Measurements from ENCODE around the gene SLC9A3.

SLC9A3 gene

DNA sequence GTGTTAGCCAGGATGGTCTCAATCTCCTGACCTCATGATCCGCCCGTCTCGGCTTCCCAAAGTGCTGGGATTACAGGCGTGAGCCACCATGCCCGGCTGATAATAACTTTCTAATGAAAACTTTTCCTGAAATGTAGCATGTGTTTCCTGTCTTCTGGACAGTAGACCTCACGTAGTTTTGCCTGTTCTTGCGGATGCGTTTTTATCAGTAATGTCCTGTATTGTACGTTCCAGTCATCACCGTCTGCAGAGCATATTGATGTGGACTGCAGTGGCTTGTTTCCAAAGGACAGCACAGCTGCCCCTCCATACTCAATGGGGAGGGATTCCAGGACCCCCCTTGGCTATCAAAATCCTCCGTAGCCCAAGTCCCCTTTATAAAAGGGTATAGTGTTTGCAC lies 68.4 kb downstream of the SLC9A3 start:
- no peak for DNase-seq
- peaks cover 7 to 22% (median 12%) of the 10 kb centered on the region in 5 experiments for H3K9me3 ChIP-seq (ENCODE audit: control extremely low read depth in 1 of 5, control insufficient read depth in 4 of 5, insufficient read depth in 2 of 5, low read depth in 1 of 5, low read length in 4 of 5)
- CTCF ChIA-PET = no interaction called here
- H3K4me3 ChIP-seq (ENCODE audit: control insufficient read depth in 1 of 7, extremely low read depth in 1 of 7, insufficient read depth in 4 of 7, low read depth in 2 of 7, low read length in 6 of 7) = no peak overlapping the region
- 97% methylated on average over 10 of the region's 11 CpGs for WGBS (ENCODE audit: insufficient coverage)
- no peak overlapping the region for H3K27ac ChIP-seq (ENCODE audit: insufficient read depth in 1 of 2, low read depth in 1 of 2, low read length in 2 of 2, poor library complexity in 1 of 2, severe bottlenecking in 2 of 2)
- H3K27me3 ChIP-seq (replicated peaks in 2 of 5; ENCODE audit: control insufficient read depth in 4 of 5, insufficient read depth in 5 of 5, low read length in 4 of 5) = no peaks in the 10 kb centered on the region
- peaks cover 34 to 98% (median 82%) of the 10 kb centered on the region in 4 experiments for H3K36me3 ChIP-seq (ENCODE audit: control insufficient read depth in 4 of 4, insufficient read depth in 4 of 4, low read length in 3 of 4)
- POLR2A ChIA-PET = no interaction called here
- H3K4me1 ChIP-seq (ENCODE audit: control extremely low read depth in 1 of 4, control insufficient read depth in 4 of 4, insufficient read depth in 4 of 4, low read length in 3 of 4) = no peaks in the 10 kb centered on the region

DNA sequence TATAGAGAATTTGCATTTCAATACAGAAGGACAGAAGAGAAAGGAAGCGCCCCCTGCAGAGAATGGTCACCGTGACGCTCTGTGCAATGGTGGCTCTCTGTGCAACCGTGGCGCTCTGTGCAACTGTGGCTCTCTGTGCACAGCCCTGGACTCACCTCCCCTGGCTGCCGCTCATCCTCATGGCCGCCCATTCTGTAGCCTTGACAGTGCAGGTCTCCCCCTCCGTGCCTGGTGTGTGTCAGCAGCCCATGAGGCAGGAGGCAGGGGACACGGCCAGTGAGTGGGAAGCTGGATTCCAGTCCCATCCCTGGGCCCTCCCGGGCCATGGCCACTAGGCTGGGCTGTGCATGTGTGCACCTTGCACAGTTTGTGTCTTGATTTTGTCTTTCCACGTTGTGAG lies 69.3 kb downstream of the SLC9A3 start:
- CTCF ChIA-PET = no interaction called here
- H3K9me3 ChIP-seq (ENCODE audit: control extremely low read depth in 1 of 5, control insufficient read depth in 4 of 5, insufficient read depth in 2 of 5, low read depth in 1 of 5, low read length in 4 of 5) = peaks cover 7 to 28% (median 16%) of the 10 kb centered on the region in 5 experiments
- H3K4me3 ChIP-seq (ENCODE audit: control insufficient read depth in 1 of 7, extremely low read depth in 1 of 7, insufficient read depth in 4 of 7, low read depth in 2 of 7, low read length in 6 of 7) = no peak overlapping the region
- no peak overlapping the region for H3K27ac ChIP-seq (ENCODE audit: insufficient read depth in 1 of 2, low read depth in 1 of 2, low read length in 2 of 2, poor library complexity in 1 of 2, severe bottlenecking in 2 of 2)
- no peaks in the 10 kb centered on the region for H3K4me1 ChIP-seq (ENCODE audit: control extremely low read depth in 1 of 4, control insufficient read depth in 4 of 4, insufficient read depth in 4 of 4, low read length in 3 of 4)
- 99% methylated on average over 11 of the region's 11 CpGs for WGBS (ENCODE audit: insufficient coverage)
- no peak for DNase-seq
- no peaks in the 10 kb centered on the region for H3K27me3 ChIP-seq (replicated peaks in 2 of 5; ENCODE audit: control insufficient read depth in 4 of 5, insufficient read depth in 5 of 5, low read length in 4 of 5)
- POLR2A ChIA-PET = no interaction called here
- peaks cover 36 to 97% (median 82%) of the 10 kb centered on the region in 4 experiments for H3K36me3 ChIP-seq (ENCODE audit: control insufficient read depth in 4 of 4, insufficient read depth in 4 of 4, low read length in 3 of 4)

GRCh38 chr5:453725-454481 lies 70.3 kb downstream of the SLC9A3 start:
- H3K9me3 ChIP-seq (ENCODE audit: control extremely low read depth in 1 of 5, control insufficient read depth in 4 of 5, insufficient read depth in 2 of 5, low read depth in 1 of 5, low read length in 4 of 5) = peaks cover 7 to 28% (median 16%) of the 10 kb centered on the region in 5 experiments
- H3K27ac ChIP-seq (ENCODE audit: insufficient read depth in 1 of 2, low read depth in 1 of 2, low read length in 2 of 2, poor library complexity in 1 of 2, severe bottlenecking in 2 of 2) = no peak overlapping the region
- 94% methylated on average over 14 of the region's 16 CpGs for WGBS (ENCODE audit: insufficient coverage)
- H3K4me1 ChIP-seq (ENCODE audit: control extremely low read depth in 1 of 4, control insufficient read depth in 4 of 4, insufficient read depth in 4 of 4, low read length in 3 of 4) = no peaks in the 10 kb centered on the region
- no peaks in the 10 kb centered on the region for H3K27me3 ChIP-seq (replicated peaks in 2 of 5; ENCODE audit: control insufficient read depth in 4 of 5, insufficient read depth in 5 of 5, low read length in 4 of 5)
- ChIA-PET CTCF (interaction anchor here (0.6 kb wide), 1 partner anchor 478 kb away, joined by 3 read pairs; no protein-coding TSS in a partner anchor), POLR2A (no interaction called here)
- DNase-seq = no peak
- peaks cover 44 to 96% (median 81%) of the 10 kb centered on the region in 4 experiments for H3K36me3 ChIP-seq (ENCODE audit: control insufficient read depth in 4 of 4, insufficient read depth in 4 of 4, low read length in 3 of 4)
- H3K4me3 ChIP-seq (ENCODE audit: control insufficient read depth in 1 of 7, extremely low read depth in 1 of 7, insufficient read depth in 4 of 7, low read depth in 2 of 7, low read length in 6 of 7) = no peak overlapping the region

- peaks cover 7 to 28% (median 16%) of the 10 kb centered on the region in 5 experiments for H3K9me3 ChIP-seq (ENCODE audit: control extremely low read depth in 1 of 5, control insufficient read depth in 4 of 5, insufficient read depth in 2 of 5, low read depth in 1 of 5, low read length in 4 of 5)
- H3K27me3 ChIP-seq (replicated peaks in 2 of 5; ENCODE audit: control insufficient read depth in 4 of 5, insufficient read depth in 5 of 5, low read length in 4 of 5) = no peaks in the 10 kb centered on the region
- no peak overlapping the region for H3K27ac ChIP-seq (ENCODE audit: insufficient read depth in 1 of 2, low read depth in 1 of 2, low read length in 2 of 2, poor library complexity in 1 of 2, severe bottlenecking in 2 of 2)
- ChIA-PET POLR2A (no interaction called here), CTCF (no interaction called here)
- no peak overlapping the region for H3K4me3 ChIP-seq (ENCODE audit: control insufficient read depth in 1 of 7, extremely low read depth in 1 of 7, insufficient read depth in 4 of 7, low read depth in 2 of 7, low read length in 6 of 7)
- WGBS (ENCODE audit: insufficient coverage) = 98% methylated on average over 16 of the region's 17 CpGs
- no peak for DNase-seq
- peaks cover 44 to 96% (median 81%) of the 10 kb centered on the region in 4 experiments for H3K36me3 ChIP-seq (ENCODE audit: control insufficient read depth in 4 of 4, insufficient read depth in 4 of 4, low read length in 3 of 4)
- H3K4me1 ChIP-seq (ENCODE audit: control extremely low read depth in 1 of 4, control insufficient read depth in 4 of 4, insufficient read depth in 4 of 4, low read length in 3 of 4) = peaks cover 0 to 6% (median under 1%) of the 10 kb centered on the region in 4 experiments
Observed at GRCh38 chr5:452978-453710, 71.1 kb downstream of the SLC9A3 start.

- no peak overlapping the region for H3K27ac ChIP-seq (ENCODE audit: insufficient read depth in 1 of 2, low read depth in 1 of 2, low read length in 2 of 2, poor library complexity in 1 of 2, severe bottlenecking in 2 of 2)
- H3K36me3 ChIP-seq (ENCODE audit: control insufficient read depth in 4 of 4, insufficient read depth in 4 of 4, low read length in 3 of 4) = peaks cover 44 to 96% (median 79%) of the 10 kb centered on the region in 4 experiments
- 98% methylated on average over 5 of the region's 5 CpGs for WGBS (ENCODE audit: insufficient coverage)
- ChIA-PET CTCF (no interaction called here), POLR2A (no interaction called here)
- DNase-seq = peak in 2 of 3 donors; percentile 31 to 46
- H3K27me3 ChIP-seq (replicated peaks in 2 of 5; ENCODE audit: control insufficient read depth in 4 of 5, insufficient read depth in 5 of 5, low read length in 4 of 5) = no peaks in the 10 kb centered on the region
- H3K4me1 ChIP-seq (ENCODE audit: control extremely low read depth in 1 of 4, control insufficient read depth in 4 of 4, insufficient read depth in 4 of 4, low read length in 3 of 4) = peaks cover 0 to 11% (median 2%) of the 10 kb centered on the region in 4 experiments
- peaks cover 7 to 28% (median 16%) of the 10 kb centered on the region in 5 experiments for H3K9me3 ChIP-seq (ENCODE audit: control extremely low read depth in 1 of 5, control insufficient read depth in 4 of 5, insufficient read depth in 2 of 5, low read depth in 1 of 5, low read length in 4 of 5)
- H3K4me3 ChIP-seq (ENCODE audit: control insufficient read depth in 1 of 7, extremely low read depth in 1 of 7, insufficient read depth in 4 of 7, low read depth in 2 of 7, low read length in 6 of 7) = no peak overlapping the region
Observed at GRCh38 chr5:451587-452458, 72.4 kb downstream of the SLC9A3 start.

DNA sequence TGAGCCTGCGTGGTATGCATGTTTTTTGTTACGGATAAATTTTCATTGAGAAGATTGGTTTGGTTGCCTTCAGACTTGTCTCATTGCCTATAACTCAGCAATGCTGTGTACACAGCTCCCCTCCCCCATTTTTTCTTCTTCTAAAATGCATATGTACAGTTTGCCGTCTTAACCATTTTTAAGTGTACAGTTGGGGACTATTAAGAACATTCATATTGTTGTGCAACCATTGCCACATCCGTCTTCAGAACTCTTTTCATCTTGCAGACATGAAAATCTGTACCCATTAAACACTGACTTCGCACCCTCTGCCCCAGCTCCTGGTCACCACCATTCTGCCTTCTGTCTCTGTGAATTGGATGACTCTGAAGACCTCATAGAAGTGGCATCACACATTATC lies 75.1 kb downstream of the SLC9A3 start:
- Histone ChIP-seq H3K36me3 (ENCODE audit: control insufficient read depth in 4 of 4, insufficient read depth in 4 of 4, low read length in 3 of 4) (peaks cover 40 to 82% (median 65%) of the 10 kb centered on the region in 4 experiments), H3K4me1 (ENCODE audit: control extremely low read depth in 1 of 4, control insufficient read depth in 4 of 4, insufficient read depth in 4 of 4, low read length in 3 of 4) (peaks cover 0 to 31% (median 7%) of the 10 kb centered on the region in 4 experiments), H3K27me3 (replicated peaks in 2 of 5; ENCODE audit: control insufficient read depth in 4 of 5, insufficient read depth in 5 of 5, low read length in 4 of 5) (no peaks in the 10 kb centered on the region), H3K4me3 (ENCODE audit: control insufficient read depth in 1 of 7, extremely low read depth in 1 of 7, insufficient read depth in 4 of 7, low read depth in 2 of 7, low read length in 6 of 7) (no peak overlapping the region), H3K9me3 (ENCODE audit: control extremely low read depth in 1 of 5, control insufficient read depth in 4 of 5, insufficient read depth in 2 of 5, low read depth in 1 of 5, low read length in 4 of 5) (peaks cover 7 to 28% (median 16%) of the 10 kb centered on the region in 5 experiments), H3K27ac (ENCODE audit: insufficient read depth in 1 of 2, low read depth in 1 of 2, low read length in 2 of 2, poor library complexity in 1 of 2, severe bottlenecking in 2 of 2) (no peak overlapping the region)
- ChIA-PET POLR2A (no interaction called here), CTCF (interaction anchor here (1.0 to 1.3 kb wide), 2 partner anchors 17 to 31 kb away, joined by 3 read pairs; no protein-coding TSS in a partner anchor)
- WGBS (ENCODE audit: insufficient coverage) = 100% methylated on average over 3 of the region's 5 CpGs
- DNase-seq = no peak
